D721Med (cell line): ENCODE measurements around the gene LGR4.

Source experiments
- DNase-seq: peaks from one replicate; pipeline ENCODE4 v3.0.0; 2011; ENCODE audit warnings: low spot score; ENCODE audit not compliant: insufficient read length
- FAIRE-seq: peaks from 2 replicates; lab custom pipeline; 2011; peaks lifted over from hg19 to GRCh38; lab: Jason Lieb, UNC
- TF ChIP-seq, protein P1 (sequence below): IDR thresholded peaks from 2 replicates; pipeline ENCODE4 v1.5.1; 2012; ENCODE audit warnings: mild to moderate bottlenecking, control low read depth; ENCODE audit not compliant: insufficient read depth; ENCODE audit errors: missing control alignments

Gene LGR4

DNA sequence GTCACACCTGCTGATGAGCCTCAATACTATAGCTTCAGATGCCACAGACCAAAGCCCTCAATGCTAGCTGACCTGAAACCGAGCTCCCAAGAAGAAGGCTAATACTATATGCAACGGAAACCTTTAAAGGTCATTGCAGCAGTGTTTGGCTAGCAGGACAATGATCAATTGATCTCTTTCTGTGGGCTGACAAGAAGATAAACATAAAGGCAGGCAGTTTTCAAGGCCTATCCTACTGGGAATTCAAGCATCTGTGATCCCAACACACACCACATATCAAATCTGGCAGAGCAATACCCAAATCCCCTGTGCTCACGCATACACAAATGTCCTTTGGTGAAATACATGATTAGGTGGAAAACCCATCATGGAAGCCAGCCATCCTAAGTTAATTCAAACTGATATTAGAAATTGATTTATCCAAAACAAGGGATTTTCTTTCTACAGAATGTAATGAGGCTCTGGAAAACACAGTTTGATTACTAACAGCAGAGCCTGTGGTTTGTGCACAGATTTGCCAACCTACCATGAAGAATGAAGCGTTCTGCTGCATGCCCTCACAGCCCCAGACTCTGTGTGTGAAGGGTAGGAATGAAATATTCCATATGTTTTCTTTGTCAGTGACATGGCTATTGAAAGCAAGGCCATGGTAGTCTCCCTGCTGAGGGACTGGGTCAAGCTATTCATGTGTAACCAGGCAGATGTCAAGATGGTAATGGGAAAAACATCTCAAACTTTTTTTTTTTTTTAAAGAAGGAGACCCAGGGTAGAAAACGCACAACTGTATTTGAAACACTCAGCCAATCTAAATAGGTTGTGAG, 12.2 kb downstream of the LGR4 start:
- DNase-seq, result no peak
- FAIRE-seq, result no peak
- TF ChIP-seq, protein P1, sequence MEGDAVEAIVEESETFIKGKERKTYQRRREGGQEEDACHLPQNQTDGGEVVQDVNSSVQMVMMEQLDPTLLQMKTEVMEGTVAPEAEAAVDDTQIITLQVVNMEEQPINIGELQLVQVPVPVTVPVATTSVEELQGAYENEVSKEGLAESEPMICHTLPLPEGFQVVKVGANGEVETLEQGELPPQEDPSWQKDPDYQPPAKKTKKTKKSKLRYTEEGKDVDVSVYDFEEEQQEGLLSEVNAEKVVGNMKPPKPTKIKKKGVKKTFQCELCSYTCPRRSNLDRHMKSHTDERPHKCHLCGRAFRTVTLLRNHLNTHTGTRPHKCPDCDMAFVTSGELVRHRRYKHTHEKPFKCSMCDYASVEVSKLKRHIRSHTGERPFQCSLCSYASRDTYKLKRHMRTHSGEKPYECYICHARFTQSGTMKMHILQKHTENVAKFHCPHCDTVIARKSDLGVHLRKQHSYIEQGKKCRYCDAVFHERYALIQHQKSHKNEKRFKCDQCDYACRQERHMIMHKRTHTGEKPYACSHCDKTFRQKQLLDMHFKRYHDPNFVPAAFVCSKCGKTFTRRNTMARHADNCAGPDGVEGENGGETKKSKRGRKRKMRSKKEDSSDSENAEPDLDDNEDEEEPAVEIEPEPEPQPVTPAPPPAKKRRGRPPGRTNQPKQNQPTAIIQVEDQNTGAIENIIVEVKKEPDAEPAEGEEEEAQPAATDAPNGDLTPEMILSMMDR, result no peak

DNA sequence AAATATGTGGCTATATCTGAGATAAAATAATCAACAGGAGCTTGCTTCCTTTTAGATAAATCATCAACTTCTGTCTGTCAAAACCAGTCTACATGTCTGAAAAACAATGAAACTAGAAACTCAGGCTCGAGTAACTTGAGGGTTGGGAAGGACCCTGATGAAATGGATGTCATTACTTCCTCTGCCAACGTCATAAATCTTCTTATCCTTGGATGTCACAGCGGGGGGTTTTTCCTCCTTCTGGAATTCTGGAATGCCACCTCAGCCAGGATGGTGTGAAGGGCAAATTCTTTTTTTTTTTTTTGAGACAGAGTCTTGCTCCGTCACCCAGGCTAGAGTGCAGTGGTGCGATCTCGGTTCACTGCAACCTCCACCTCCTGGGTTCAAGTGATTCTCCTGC, 13.4 kb downstream of the LGR4 start:
- DNase-seq (no peak), FAIRE-seq (no peak)
- TF ChIP-seq, protein P1, result no peak

DNA sequence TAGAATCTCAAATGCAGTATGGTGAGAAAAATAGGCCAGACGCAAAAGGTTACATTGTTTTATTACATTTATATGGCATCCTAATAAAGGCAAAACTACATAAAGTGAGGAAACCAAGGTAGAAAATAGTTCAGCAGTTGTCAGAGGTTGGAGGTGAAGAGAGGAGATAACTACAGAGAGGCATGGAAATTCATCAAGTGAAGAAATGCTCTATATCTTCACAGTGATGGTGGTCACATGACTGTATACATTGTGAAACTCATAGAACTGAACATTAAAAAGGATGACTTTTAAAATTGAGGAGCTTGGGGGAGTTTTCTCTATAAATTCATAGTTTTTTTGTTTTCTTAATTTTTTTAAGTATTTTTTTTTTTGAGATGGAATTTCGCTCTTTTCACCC, 14.4 kb downstream of the LGR4 start:
- FAIRE-seq (no peak), DNase-seq (no peak)
- TF ChIP-seq, protein P1, result no peak

DNA sequence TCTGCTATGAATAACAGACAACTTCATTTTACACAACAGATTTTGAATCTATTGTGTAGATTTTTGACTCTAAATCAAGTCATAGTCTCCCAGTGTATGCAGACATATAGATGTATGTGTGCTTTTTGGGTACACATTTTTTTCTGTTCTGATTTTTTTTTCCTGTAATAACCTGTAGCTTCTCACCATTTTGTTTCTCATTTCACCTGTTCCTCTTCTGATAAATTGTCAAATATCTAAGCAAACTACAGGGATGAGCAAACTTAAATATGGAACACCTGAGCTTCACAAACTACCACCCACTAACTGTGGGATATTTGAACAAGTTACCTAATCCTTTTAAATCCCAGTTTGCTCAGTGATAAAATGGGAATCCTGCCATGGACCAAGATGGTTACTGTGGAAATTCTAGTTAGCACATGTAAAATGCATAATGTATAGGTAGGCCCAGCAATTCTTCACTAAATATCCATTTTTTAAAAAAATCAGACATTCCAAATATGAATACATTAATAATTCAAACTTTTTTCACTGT, 15.7 kb downstream of the LGR4 start:
- TF ChIP-seq, protein P1, result no peak
- FAIRE-seq (no peak), DNase-seq (no peak)

DNA sequence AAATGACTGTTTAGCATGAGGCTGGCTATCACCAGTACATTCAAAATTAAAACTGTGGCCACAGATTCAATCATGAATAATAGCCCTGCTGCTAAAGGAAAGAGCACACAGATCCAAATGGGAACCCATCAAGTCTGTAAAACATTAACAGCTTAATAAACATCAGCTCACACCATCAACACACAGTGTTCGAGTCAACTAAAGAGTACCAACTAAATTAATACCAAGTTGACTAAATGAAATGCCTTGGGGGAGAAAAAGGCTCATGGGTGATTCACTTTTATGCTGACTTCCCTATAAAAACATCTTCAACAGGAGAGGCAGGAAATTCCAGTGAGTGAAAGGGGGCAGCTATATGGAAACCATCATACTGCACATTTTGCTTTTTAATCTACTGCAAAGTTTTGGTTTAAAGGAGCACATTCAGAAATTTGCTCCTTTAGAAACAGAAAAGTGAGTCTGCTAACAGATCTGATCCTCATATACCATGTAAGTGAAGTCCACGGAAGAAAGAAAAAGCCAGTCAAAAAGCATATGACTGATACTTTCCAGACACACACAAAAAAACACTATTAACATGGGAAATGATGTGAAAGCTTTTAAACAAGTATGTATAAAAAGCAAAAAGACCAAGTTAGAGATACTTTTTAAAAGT, 16.3 kb downstream of the LGR4 start:
- no peak for DNase-seq
- TF ChIP-seq, protein P1, result no peak
- no peak for FAIRE-seq

DNA sequence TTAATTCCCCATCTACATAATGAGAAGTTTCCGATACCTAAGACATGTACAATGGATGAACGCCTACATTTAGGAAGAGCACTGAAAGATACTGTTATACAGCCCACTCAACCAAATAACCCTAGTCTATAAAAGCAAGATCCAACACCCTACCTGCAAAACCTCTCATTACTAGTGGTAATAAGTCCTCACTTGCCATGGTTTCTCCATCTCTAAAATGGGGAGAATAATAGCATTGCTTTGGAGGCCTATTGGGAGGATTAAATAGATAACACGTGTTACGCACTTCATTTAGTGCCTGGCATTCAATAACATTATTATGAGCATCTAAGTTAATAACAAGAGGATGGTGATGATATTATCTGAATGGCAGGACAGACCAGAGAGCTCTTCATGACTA, 16.9 kb downstream of the LGR4 start:
- FAIRE-seq, result no peak
- TF ChIP-seq, protein P1, result no peak
- no peak for DNase-seq
